HepG2 (cell line): ENCODE data around the gene ZNF814. TPM values are rescaled to one million over a fixed set of nuclear protein-coding genes. Genes with fewer than 3 reads are reported as not detected.
A peak's percentile ranks its signal among the peaks of the same experiment; 100 is the strongest.

ENCODE experiments used
- ATAC-seq: fragments of 200-7000 bp; cut with Tn5 transposase; 3 replicates; pipeline ENCODE4 v1.9.1; 2020; ENCODE audit warnings: mild to moderate bottlenecking, moderate library complexity
- BruUV-seq: library from RNA; stranded (reverse); fragments of 400-500 nt; replicated peaks from 2 replicates; lab custom pipeline; 2021; lab: Mats Ljungman, UMichigan
- CTCF ChIA-PET: fragments of 300-600 bp; formaldehyde crosslinking; extraction: SDS; loops from one replicate; lab custom pipeline; 2021; ENCODE audit warnings: low total read pairs, inconsistent platforms, low intra/inter-chr PET ratio; lab: Yijun Ruan, JAX
- POLR2A ChIA-PET: fragments of 350-600 bp; sonication (Branson Sonifier 250); formaldehyde crosslinking; loops from one replicate; lab custom pipeline; 2020; ENCODE audit warnings: antibody characterized with exemption, inconsistent platforms; lab: Yijun Ruan, JAX
- DNase-seq: peaks from one replicate; pipeline ENCODE4 v3.0.0-alpha.2; 2015; ENCODE audit warnings: low spot score
- FAIRE-seq: peaks from 3 replicates; lab custom pipeline; 2011; peaks lifted over from hg19 to GRCh38; lab: Jason Lieb, UNC
- H2AFZ ChIP-seq: one replicate; pipeline ENCODE4 v1.6.1; 2011; ENCODE audit warnings: low read length, inconsistent platforms
- H3K27ac ChIP-seq: fragments of 300-600 bp; 3 replicates; pipeline ENCODE4 v1.8.0; 2011; ENCODE audit warnings: mixed run types, mild to moderate bottlenecking, mixed read lengths, low read length, inconsistent platforms; ENCODE audit not compliant: insufficient read depth; ENCODE audit errors: extremely low read length
- H3K27me3 ChIP-seq, 2 experiments: fragments of 200-600 bp in 1 of 2; 2 replicates in 1 of 2; 3 replicates in 1 of 2; pipeline versions ENCODE4 v1.6.0 to v1.8.0; 2011; ENCODE audit warnings: low read length in 2 of 2, mild to moderate bottlenecking in 2 of 2, moderate library complexity in 2 of 2, inconsistent platforms in 1 of 2; ENCODE audit not compliant: insufficient read depth in 2 of 2, control insufficient read depth in 1 of 2
- H3K36me3 ChIP-seq, 2 experiments: fragments of 200-600 bp in 1 of 2; replicated peaks in 1 of 2; 2 replicates in 1 of 2; 3 replicates in 1 of 2; pipeline versions ENCODE4 v1.5.1 to v1.8.0; 2011; ENCODE audit warnings: low read length in 2 of 2, inconsistent platforms in 1 of 2; ENCODE audit not compliant: insufficient read depth in 2 of 2, control insufficient read depth in 1 of 2
- H3K4me1 ChIP-seq: 2 replicates; pipeline ENCODE4 v1.5.1; 2012; ENCODE audit warnings: low read length, inconsistent platforms; ENCODE audit not compliant: insufficient read depth
- H3K4me2 ChIP-seq: 2 replicates; pipeline ENCODE4 v1.6.0; 2011; ENCODE audit warnings: low read depth, low read length, inconsistent platforms
- H3K4me3 ChIP-seq, 3 experiments: fragments of 200-600 bp in 1 of 3; sonication (generic), shearing (Covaris generic) in 1 of 3; replicated peaks in 1 of 3; 2 replicates each; pipeline ENCODE4 v1.5.1; 2011 to 2016; ENCODE audit warnings: low read length in 3 of 3, inconsistent platforms in 2 of 3, low read depth in 2 of 3, mild to moderate bottlenecking in 2 of 3, control low read depth in 1 of 3, mixed read lengths in 1 of 3; ENCODE audit not compliant: insufficient read depth in 1 of 3
- H3K79me2 ChIP-seq: one replicate; pipeline ENCODE4 v1.6.1; 2011; ENCODE audit warnings: low read length, inconsistent platforms; ENCODE audit not compliant: insufficient read depth
- H3K9ac ChIP-seq: 2 replicates; pipeline ENCODE4 v1.6.0; 2011; ENCODE audit warnings: mild to moderate bottlenecking, low read depth, low read length, inconsistent platforms; ENCODE audit not compliant: insufficient read depth
- H3K9me3 ChIP-seq: 2 replicates; pipeline ENCODE4 v1.5.1; 2012; ENCODE audit warnings: mild to moderate bottlenecking, low read length
- H4K20me1 ChIP-seq: 2 replicates; pipeline ENCODE4 v1.6.0; 2011; ENCODE audit warnings: inconsistent platforms, mild to moderate bottlenecking, low read length, moderate library complexity; ENCODE audit not compliant: insufficient read depth
- ASH2L ChIP-seq: fragments of 300-600, 200-600 bp; sonication (generic); IDR thresholded peaks from 2 replicates; pipeline ENCODE4 v1.7.0; 2017; ENCODE audit warnings: low read depth, mild to moderate bottlenecking, moderate library complexity, mixed read lengths, low read length; ENCODE audit not compliant: insufficient read length
- FOXO4 ChIP-seq: sonication (generic); formaldehyde crosslinking; conservative IDR thresholded peaks from 2 replicates; pipeline ENCODE4 v1.8.1; 2023; ENCODE audit warnings: missing genetic modification reagents
- HNRNPLL ChIP-seq: fragments of 200-400 bp; formaldehyde crosslinking; IDR thresholded peaks from 2 replicates; pipeline ENCODE4 v1.6.1; 2017; ENCODE audit warnings: mild to moderate bottlenecking, low read depth, low read length; ENCODE audit not compliant: poor library complexity, severe bottlenecking
- KDM2A ChIP-seq: sonication (generic); formaldehyde crosslinking; IDR thresholded peaks from 2 replicates; pipeline ENCODE4 v1.4.0; 2020; ENCODE audit warnings: low read depth, missing genetic modification reagents, borderline replicate concordance
- MEF2D ChIP-seq: sonication (generic); formaldehyde crosslinking; IDR thresholded peaks from 2 replicates; pipeline ENCODE4 v1.5.1; 2020; ENCODE audit warnings: mild to moderate bottlenecking, missing genetic modification reagents
- NR2F6 ChIP-seq, 2 experiments: IDR thresholded peaks; 2 replicates each; pipeline ENCODE4 v1.6.1; 2016; ENCODE audit warnings: antibody characterized with exemption in 1 of 2, mild to moderate bottlenecking in 1 of 2
- RBM39 ChIP-seq: fragments of 200-400 bp; formaldehyde crosslinking; IDR thresholded peaks from one replicate; pipeline ENCODE4 v1.6.1; 2018; ENCODE audit warnings: antibody characterized with exemption, mild to moderate bottlenecking, low read depth, low read length; ENCODE audit not compliant: poor library complexity, severe bottlenecking
- RXRA ChIP-seq: sonication (generic); formaldehyde crosslinking; IDR thresholded peaks from 2 replicates; pipeline ENCODE4 v1.5.1; 2020; ENCODE audit warnings: missing genetic modification reagents
- SIN3A ChIP-seq: IDR thresholded peaks from 2 replicates; pipeline ENCODE4 v1.6.1; 2011; ENCODE audit warnings: low read depth, mild to moderate bottlenecking, control low read depth, low read length, borderline replicate concordance
- SIX4 ChIP-seq: sonication (generic); formaldehyde crosslinking; IDR thresholded peaks from 2 replicates; pipeline ENCODE4 v1.4.0; 2020; ENCODE audit warnings: missing genetic modification reagents
- SRSF1 ChIP-seq: fragments of 200-400 bp; formaldehyde crosslinking; optimal IDR thresholded peaks from 2 replicates; pipeline ENCODE3; 2017; ENCODE audit warnings: mild to moderate bottlenecking, low read depth, low read length, moderate library complexity
- U2AF1 ChIP-seq: fragments of 200-400 bp; formaldehyde crosslinking; optimal IDR thresholded peaks from 2 replicates; pipeline ENCODE3; 2017; ENCODE audit warnings: mild to moderate bottlenecking, low read depth, low read length
- ZFP36L1 ChIP-seq: sonication (generic); formaldehyde crosslinking; IDR thresholded peaks from 2 replicates; pipeline ENCODE4 v1.8.0; 2022; ENCODE audit warnings: mild to moderate bottlenecking, missing genetic modification reagents, moderate library complexity
- ZNF468 ChIP-seq: sonication (generic); formaldehyde crosslinking; IDR thresholded peaks from 2 replicates; pipeline ENCODE4 v1.8.0; 2022; ENCODE audit warnings: mild to moderate bottlenecking, moderate library complexity, missing genetic modification reagents
- ZNF558 ChIP-seq: sonication (generic); formaldehyde crosslinking; IDR thresholded peaks from 2 replicates; pipeline ENCODE4 v1.9.0; 2022; ENCODE audit warnings: mild to moderate bottlenecking, missing genetic modification reagents, borderline replicate concordance
- ZNF615 ChIP-seq: sonication (generic); formaldehyde crosslinking; IDR thresholded peaks from 2 replicates; pipeline ENCODE4 v1.5.0; 2020; ENCODE audit warnings: mild to moderate bottlenecking, missing genetic modification reagents, borderline replicate concordance
- ZSCAN25 ChIP-seq: sonication (generic); formaldehyde crosslinking; IDR thresholded peaks from 2 replicates; pipeline ENCODE4 v1.8.0; 2022; ENCODE audit warnings: mild to moderate bottlenecking, missing genetic modification reagents
- WGBS: methylation state at CpG from one replicate; pipeline ENCODE4 v1.1.6; 2017; ENCODE audit warnings: low lambda C conversion rate; 5-methylcytosine and 5-hydroxymethylcytosine counted together
- in situ Hi-C: cut with HindIII; loops from 2 replicates; pipeline ENCODE4 v1.10.0; 2017; ENCODE audit warnings: low pct_unique_long_range_greater_than_20kb; ENCODE audit not compliant: extremely low pct_ligation_motif_present
- intact Hi-C: fragments of 100-400 bp; cut with micrococcal nuclease; formaldehyde crosslinking; loops from one replicate; pipeline ENCODE4 v1.10.0; 2022; ENCODE audit not compliant: unreplicated experiment
- polyA plus RNA-seq, 8 experiments: library from polyadenylated mRNA; depleted of rRNA in 3 of 8; stranded (reverse) in 7 of 8; unstranded in 1 of 8; fragments of >200 nt; fragmentation: Illumina TruSeq in 4 of 8; extraction: Trizol in 4 of 8; gene quantifications; 2 replicates each; pipeline versions ENCODE4 v1.2.1 to v1.2.3, GENCODE V29; 2011 to 2016; ENCODE audit warnings: low read depth in 4 of 8, missing spikeins in 1 of 8, mixed read lengths in 1 of 8; ENCODE audit not compliant: insufficient read depth in 1 of 8
- total RNA-seq, 5 experiments: library from RNA; depleted of rRNA; stranded (reverse); fragments of >200 nt; fragmentation: Illumina TruSeq; extraction: Trizol; gene quantifications; 2 replicates each; pipeline ENCODE4 v1.2.3, GENCODE V29; 2016; ENCODE audit warnings: low read depth in 1 of 5
- TF ChIP-seq, protein P1 (sequence below): sonication (generic); formaldehyde crosslinking; IDR thresholded peaks from 2 replicates; pipeline ENCODE4 v1.5.1; 2020; ENCODE audit warnings: mild to moderate bottlenecking, missing genetic modification reagents, moderate library complexity

Gene ZNF814
- total and polyA plus RNA-seq, 2 of the 13 experiments (the other 11 are each of a cell fraction or from before 2014, with no cell fraction given) = 2.5 to 3.4 TPM

DNA sequence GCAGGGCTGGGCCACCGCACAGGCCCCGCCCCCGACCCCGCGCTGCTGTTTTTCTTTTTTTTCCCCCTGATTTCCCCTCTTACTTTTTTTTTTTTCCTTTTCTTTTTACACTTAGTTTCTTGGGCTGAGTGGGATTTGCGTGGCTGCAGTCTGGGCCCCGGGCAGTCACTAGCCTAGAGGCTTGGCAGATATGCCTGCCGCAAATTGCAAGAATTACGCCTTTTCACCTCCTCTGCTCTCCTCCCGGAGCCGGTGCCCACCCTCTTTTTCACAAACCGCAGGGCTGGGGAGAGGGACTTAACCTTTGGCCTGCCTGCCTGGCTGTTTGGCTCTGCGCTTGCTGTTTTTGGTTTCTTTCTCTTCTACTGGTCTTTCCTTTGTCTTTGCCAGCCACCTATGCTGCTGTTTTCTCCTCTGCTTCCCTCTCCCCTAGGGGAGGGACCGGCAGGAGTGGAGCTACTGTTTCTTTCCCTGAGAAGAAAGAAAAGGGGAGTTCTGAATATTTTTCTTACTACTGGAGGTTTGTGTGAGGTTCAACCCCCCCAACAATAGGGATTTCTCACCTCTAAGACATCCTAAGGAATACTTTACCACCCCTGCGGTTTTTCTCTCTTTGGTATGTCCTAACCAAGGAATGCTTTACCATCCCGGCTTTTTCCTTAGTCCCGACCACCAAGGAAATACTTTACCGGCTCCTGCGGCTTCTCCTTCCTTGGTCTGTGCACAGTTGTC, 85.1 kb downstream of the ZNF814 start:
- Histone ChIP-seq H2AFZ (no peak overlapping the region), H3K27me3 (no peaks in the 10 kb centered on the region), H4K20me1 (no peaks in the 10 kb centered on the region), H3K9ac (peak overlapping the region; percentile 47), H3K4me3 (peak overlapping the region; percentile 56 to 59 (median 59)), H3K4me1 (peaks cover 6% of the 10 kb centered on the region; the same call in 1 of the 2 replicates), H3K4me2 (peak overlapping the region; percentile 47), H3K27ac (peak overlapping the region; percentile 57), H3K79me2 (no peaks in the 10 kb centered on the region), H3K36me3 (peaks cover 7 to 17% of the 10 kb centered on the region in 2 experiments; a peak in 4 of 5 replicates), H3K9me3 (no peaks in the 10 kb centered on the region)
- intact Hi-C loops (no loop called here), in situ Hi-C loops (no loop called here)
- CTCF ChIA-PET = no interaction called here
- peak; percentile 30 for DNase-seq
- no TSS peak for BruUV-seq
- FAIRE-seq = no peak
- WGBS = 49% methylated on average over 19 of the region's 19 CpGs
- POLR2A ChIA-PET = interaction anchor here (0.9 to 1.2 kb wide), 2 partner anchors 11 to 49 kb away, joined by 3 to 5 read pairs; partner anchors contain the start of gene ZNF552
- peak; percentile 82 for ATAC-seq
- TF ChIP-seq SIX4 (CRISPR knock-in tag) (no peak), ZFP36L1 (no peak), U2AF1 (peak; percentile 72), ZSCAN25 (no peak), ZNF615 (CRISPR knock-in tag) (no peak), NR2F6 (IDR thresholded peaks at IDR 0.05) (no peak; the same call in 1 of the 2 replicates), NR2F6 (CRISPR knock-in tag; IDR thresholded peaks at IDR 0.05) (0 out of 2 replicates have a peak, but pooled peaks have one; percentile 23), HNRNPLL (peak; percentile 95), RBM39 (peak; percentile 77), SIN3A (0 out of 2 replicates have a peak, but pooled peaks have one; percentile 28), ASH2L (peak; percentile 24), KDM2A (CRISPR knock-in tag) (peak; percentile 52; the same call in 1 of the 2 replicates), MEF2D (CRISPR knock-in tag) (no peak), RXRA (CRISPR knock-in tag) (peak; percentile 23; the same call in 1 of the 2 replicates), FOXO4 (CRISPR knock-in tag) (no peak), ZNF468 (CRISPR knock-in tag) (no peak), ZNF558 (CRISPR knock-in tag) (no peak), SRSF1 (peak; percentile 28)
- TF ChIP-seq, protein P1, sequence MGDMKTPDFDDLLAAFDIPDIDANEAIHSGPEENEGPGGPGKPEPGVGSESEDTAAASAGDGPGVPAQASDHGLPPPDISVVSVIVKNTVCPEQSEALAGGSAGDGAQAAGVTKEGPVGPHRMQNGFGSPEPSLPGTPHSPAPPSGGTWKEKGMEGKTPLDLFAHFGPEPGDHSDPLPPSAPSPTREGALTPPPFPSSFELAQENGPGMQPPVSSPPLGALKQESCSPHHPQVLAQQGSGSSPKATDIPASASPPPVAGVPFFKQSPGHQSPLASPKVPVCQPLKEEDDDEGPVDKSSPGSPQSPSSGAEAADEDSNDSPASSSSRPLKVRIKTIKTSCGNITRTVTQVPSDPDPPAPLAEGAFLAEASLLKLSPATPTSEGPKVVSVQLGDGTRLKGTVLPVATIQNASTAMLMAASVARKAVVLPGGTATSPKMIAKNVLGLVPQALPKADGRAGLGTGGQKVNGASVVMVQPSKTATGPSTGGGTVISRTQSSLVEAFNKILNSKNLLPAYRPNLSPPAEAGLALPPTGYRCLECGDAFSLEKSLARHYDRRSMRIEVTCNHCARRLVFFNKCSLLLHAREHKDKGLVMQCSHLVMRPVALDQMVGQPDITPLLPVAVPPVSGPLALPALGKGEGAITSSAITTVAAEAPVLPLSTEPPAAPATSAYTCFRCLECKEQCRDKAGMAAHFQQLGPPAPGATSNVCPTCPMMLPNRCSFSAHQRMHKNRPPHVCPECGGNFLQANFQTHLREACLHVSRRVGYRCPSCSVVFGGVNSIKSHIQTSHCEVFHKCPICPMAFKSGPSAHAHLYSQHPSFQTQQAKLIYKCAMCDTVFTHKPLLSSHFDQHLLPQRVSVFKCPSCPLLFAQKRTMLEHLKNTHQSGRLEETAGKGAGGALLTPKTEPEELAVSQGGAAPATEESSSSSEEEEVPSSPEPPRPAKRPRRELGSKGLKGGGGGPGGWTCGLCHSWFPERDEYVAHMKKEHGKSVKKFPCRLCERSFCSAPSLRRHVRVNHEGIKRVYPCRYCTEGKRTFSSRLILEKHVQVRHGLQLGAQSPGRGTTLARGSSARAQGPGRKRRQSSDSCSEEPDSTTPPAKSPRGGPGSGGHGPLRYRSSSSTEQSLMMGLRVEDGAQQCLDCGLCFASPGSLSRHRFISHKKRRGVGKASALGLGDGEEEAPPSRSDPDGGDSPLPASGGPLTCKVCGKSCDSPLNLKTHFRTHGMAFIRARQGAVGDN (CRISPR knock-in tag) = peak; percentile 33
